ENCODE measurements around the gene HM13. TPM values are rescaled to one million over a fixed set of nuclear protein-coding genes. Genes with fewer than 3 reads are reported as not detected.
"Not testable (repeated sequence)": the region's sequence is repeated elsewhere in the genome, so short reads cannot be mapped to it uniquely, and the experiment has no call there.

HM13 gene
- total and polyA plus RNA-seq, 2 of the 13 experiments (the other 11 are each of a cell fraction or from before 2014, with no cell fraction given): 118 to 243 TPM

DNA sequence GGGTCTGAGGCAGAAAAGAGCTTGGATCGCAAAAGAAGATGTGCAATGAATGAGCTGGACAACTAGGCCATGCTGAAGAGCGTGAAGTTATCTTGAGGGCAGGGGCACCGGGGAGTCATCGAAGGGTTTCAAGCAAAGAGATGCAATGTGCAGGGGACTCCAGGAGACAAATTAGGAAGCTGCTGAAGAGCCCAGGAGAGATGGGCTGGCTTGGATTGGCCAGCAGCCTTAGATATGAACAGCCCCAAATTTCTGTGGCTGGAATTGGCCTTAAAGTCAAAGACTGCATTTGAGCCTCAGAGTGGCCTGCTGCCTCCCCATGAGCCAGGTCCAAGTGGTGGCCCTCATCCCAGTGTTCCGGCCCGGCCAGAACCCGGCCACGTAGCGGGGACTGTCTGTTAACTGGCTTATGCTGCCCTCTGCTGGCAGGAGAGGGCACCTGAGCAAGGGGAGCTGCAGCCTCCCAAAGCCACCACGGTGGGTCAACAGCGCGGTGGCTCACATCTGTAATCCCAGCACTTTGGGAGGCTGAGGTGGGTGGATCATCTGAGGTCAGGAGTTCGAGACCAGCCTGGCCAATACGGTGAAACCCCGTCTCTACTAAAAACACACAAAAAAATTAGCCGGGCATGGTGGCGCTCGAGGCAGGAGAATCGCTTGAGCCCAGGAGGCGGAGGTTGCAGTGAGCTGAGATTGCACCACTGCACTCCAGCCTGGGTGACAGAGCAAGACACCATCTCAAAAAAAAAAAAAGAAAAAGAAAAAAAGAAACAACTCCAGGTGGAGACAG lies 11.2 kb upstream of the HM13 start (continued):
- TF ChIP-seq, protein P1, sequence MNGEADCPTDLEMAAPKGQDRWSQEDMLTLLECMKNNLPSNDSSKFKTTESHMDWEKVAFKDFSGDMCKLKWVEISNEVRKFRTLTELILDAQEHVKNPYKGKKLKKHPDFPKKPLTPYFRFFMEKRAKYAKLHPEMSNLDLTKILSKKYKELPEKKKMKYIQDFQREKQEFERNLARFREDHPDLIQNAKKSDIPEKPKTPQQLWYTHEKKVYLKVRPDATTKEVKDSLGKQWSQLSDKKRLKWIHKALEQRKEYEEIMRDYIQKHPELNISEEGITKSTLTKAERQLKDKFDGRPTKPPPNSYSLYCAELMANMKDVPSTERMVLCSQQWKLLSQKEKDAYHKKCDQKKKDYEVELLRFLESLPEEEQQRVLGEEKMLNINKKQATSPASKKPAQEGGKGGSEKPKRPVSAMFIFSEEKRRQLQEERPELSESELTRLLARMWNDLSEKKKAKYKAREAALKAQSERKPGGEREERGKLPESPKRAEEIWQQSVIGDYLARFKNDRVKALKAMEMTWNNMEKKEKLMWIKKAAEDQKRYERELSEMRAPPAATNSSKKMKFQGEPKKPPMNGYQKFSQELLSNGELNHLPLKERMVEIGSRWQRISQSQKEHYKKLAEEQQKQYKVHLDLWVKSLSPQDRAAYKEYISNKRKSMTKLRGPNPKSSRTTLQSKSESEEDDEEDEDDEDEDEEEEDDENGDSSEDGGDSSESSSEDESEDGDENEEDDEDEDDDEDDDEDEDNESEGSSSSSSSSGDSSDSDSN (CRISPR knock-in tag; IDR thresholded peaks at IDR 0.05): 0 out of 2 replicates have a peak, but pooled peaks have one; percentile 48
- TF ChIP-seq TBX2 (CRISPR knock-in tag; IDR thresholded peaks at IDR 0.05; ENCODE audit: borderline replicate concordance) (peak; percentile 48; the same call in 1 of the 2 replicates), ZNF629 (CRISPR knock-in tag; conservative IDR thresholded peaks at IDR 0.05) (peak; percentile 59; the same call in 1 of the 2 replicates), HIVEP1 (CRISPR knock-in tag; IDR thresholded peaks at IDR 0.05) (0 out of 2 replicates have a peak, but pooled peaks have one; percentile 50), HNRNPLL (IDR thresholded peaks at IDR 0.05; ENCODE audit: low read depth, low read length, poor library complexity, severe bottlenecking) (peak; percentile 39), ZMYM4 (CRISPR knock-in tag; IDR thresholded peaks at IDR 0.05) (peak; percentile 57; the same call in 1 of the 2 replicates), HNF4G (CRISPR knock-in tag; IDR thresholded peaks at IDR 0.05; ENCODE audit: borderline replicate concordance, low read depth) (0 out of 2 replicates have a peak, but pooled peaks have one; percentile 50), KDM1A (CRISPR knock-in tag; IDR thresholded peaks at IDR 0.05) (peak; percentile 50; the same call in 1 of the 2 replicates), FOXC1 (CRISPR knock-in tag; IDR thresholded peaks at IDR 0.05; ENCODE audit: borderline replicate concordance) (peak; percentile 85; the same call in 1 of the 2 replicates), ZNF720 (CRISPR knock-in tag; IDR thresholded peaks at IDR 0.05) (0 out of 2 replicates have a peak, but pooled peaks have one; percentile 71), ZFP1 (CRISPR knock-in tag; IDR thresholded peaks at IDR 0.05) (0 out of 2 replicates have a peak, but pooled peaks have one; percentile 52), ZNF598 (CRISPR knock-in tag; IDR thresholded peaks at IDR 0.05; ENCODE audit: borderline replicate concordance) (peak; percentile 94; the same call in 1 of the 2 replicates), SSRP1 (CRISPR knock-in tag; IDR thresholded peaks at IDR 0.05) (0 out of 2 replicates have a peak, but pooled peaks have one; percentile 50), MIER2 (CRISPR knock-in tag; IDR thresholded peaks at IDR 0.05) (peak; percentile 68), PITX1 (CRISPR knock-in tag; IDR thresholded peaks at IDR 0.05) (peak; percentile 79)
- TF ChIP-seq, protein P2, sequence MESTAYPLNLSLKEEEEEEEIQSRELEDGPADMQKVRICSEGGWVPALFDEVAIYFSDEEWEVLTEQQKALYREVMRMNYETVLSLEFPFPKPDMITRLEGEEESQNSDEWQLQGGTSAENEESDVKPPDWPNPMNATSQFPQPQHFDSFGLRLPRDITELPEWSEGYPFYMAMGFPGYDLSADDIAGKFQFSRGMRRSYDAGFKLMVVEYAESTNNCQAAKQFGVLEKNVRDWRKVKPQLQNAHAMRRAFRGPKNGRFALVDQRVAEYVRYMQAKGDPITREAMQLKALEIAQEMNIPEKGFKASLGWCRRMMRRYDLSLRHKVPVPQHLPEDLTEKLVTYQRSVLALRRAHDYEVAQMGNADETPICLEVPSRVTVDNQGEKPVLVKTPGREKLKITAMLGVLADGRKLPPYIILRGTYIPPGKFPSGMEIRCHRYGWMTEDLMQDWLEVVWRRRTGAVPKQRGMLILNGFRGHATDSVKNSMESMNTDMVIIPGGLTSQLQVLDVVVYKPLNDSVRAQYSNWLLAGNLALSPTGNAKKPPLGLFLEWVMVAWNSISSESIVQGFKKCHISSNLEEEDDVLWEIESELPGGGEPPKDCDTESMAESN (CRISPR knock-in tag; conservative IDR thresholded peaks at IDR 0.05): peak; percentile 57; the same call in 1 of the 2 replicates
- not testable (repeated sequence) for TF ChIP-seq HNF4G (IDR thresholded peaks at IDR 0.05; ENCODE audit: borderline replicate concordance, low read depth, low read length)
- TF ChIP-seq, protein P3, sequence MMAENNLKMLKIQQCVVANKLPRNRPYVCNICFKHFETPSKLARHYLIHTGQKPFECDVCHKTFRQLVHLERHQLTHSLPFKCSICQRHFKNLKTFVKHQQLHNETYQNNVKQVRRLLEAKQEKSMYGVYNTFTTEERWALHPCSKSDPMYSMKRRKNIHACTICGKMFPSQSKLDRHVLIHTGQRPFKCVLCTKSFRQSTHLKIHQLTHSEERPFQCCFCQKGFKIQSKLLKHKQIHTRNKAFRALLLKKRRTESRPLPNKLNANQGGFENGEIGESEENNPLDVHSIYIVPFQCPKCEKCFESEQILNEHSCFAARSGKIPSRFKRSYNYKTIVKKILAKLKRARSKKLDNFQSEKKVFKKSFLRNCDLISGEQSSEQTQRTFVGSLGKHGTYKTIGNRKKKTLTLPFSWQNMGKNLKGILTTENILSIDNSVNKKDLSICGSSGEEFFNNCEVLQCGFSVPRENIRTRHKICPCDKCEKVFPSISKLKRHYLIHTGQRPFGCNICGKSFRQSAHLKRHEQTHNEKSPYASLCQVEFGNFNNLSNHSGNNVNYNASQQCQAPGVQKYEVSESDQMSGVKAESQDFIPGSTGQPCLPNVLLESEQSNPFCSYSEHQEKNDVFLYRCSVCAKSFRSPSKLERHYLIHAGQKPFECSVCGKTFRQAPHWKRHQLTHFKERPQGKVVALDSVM (CRISPR knock-in tag; IDR thresholded peaks at IDR 0.05): peak; percentile 44; the same call in 1 of the 2 replicates
- TF ChIP-seq, protein P4, sequence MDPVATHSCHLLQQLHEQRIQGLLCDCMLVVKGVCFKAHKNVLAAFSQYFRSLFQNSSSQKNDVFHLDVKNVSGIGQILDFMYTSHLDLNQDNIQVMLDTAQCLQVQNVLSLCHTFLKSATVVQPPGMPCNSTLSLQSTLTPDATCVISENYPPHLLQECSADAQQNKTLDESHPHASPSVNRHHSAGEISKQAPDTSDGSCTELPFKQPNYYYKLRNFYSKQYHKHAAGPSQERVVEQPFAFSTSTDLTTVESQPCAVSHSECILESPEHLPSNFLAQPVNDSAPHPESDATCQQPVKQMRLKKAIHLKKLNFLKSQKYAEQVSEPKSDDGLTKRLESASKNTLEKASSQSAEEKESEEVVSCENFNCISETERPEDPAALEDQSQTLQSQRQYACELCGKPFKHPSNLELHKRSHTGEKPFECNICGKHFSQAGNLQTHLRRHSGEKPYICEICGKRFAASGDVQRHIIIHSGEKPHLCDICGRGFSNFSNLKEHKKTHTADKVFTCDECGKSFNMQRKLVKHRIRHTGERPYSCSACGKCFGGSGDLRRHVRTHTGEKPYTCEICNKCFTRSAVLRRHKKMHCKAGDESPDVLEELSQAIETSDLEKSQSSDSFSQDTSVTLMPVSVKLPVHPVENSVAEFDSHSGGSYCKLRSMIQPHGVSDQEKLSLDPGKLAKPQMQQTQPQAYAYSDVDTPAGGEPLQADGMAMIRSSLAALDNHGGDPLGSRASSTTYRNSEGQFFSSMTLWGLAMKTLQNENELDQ (CRISPR knock-in tag; IDR thresholded peaks at IDR 0.05; ENCODE audit: borderline replicate concordance): 0 out of 2 replicates have a peak, but pooled peaks have one; percentile 38

All from HepG2 (cell line).